ENCODE results near the gene PRDM12. TPM values are rescaled to one million over a fixed set of nuclear protein-coding genes. Genes with fewer than 3 reads are reported as not detected.
A peak's percentile ranks its signal among the peaks of the same experiment; 100 is the strongest.

The PRDM12 gene
- total and polyA plus RNA-seq, 2 donors (not counting 1 experiment from before 2014, with no cell fraction given), result not detected

GRCh38 chr9:130712564-130713285, 48.3 kb downstream of the PRDM12 start:
- H3K27ac Mint-ChIP-seq, result peak overlapping the region; percentile 95
- intact Hi-C loops (cut with micrococcal nuclease), result loop anchor here (1.0 to 5.0 kb wide), 2 partner anchors 19 to 415 kb away; partner anchors contain the start of genes EXOSC2 and NUP214
- Histone ChIP-seq H4K20me1 (ENCODE audit: control insufficient read depth, insufficient read depth, low read length, poor library complexity, severe bottlenecking) (peaks cover 17% of the 10 kb centered on the region), H3K4me1 (ENCODE audit: control insufficient read depth in 2 of 2, insufficient read depth in 2 of 2, low read length in 2 of 2) (peaks cover 24 to 33% of the 10 kb centered on the region in 2 donors), H3K4me3 (ENCODE audit: control extremely low read depth in 1 of 5, extremely low read depth in 1 of 5, insufficient read depth in 1 of 5, low read depth in 2 of 5, low read length in 4 of 5) (peak overlapping the region; percentile 53 to 94 (median 88)), H3K9me3 (ENCODE audit: control extremely low read depth in 1 of 3, control insufficient read depth in 2 of 3, insufficient read depth in 1 of 3, low read length in 2 of 3) (no peaks in the 10 kb centered on the region), H3K9ac (ENCODE audit: low read length) (peak overlapping the region; percentile 92), H3K27ac (ENCODE audit: low read length in 2 of 2) (peak overlapping the region; percentile 92 to 98), H3K79me2 (ENCODE audit: control insufficient read depth, insufficient read depth, low read length) (peaks cover 49% of the 10 kb centered on the region), H3K27me3 (replicated peaks in 1 of 4; ENCODE audit: control extremely low read depth in 1 of 4, control insufficient read depth in 3 of 4, insufficient read depth in 4 of 4, low read length in 3 of 4) (no peaks in the 10 kb centered on the region), H3K4me2 (replicated peaks; ENCODE audit: low read depth, low read length, poor library complexity, severe bottlenecking) (peak overlapping the region; percentile 84), H2AFZ (ENCODE audit: insufficient read depth, low read depth, low read length, poor library complexity, severe bottlenecking) (peak overlapping the region; percentile 89), H3K36me3 (replicated peaks in 1 of 2; ENCODE audit: control extremely low read depth in 1 of 2, control insufficient read depth in 1 of 2, extremely low read depth in 1 of 2, insufficient read depth in 2 of 2, low read length in 1 of 2) (no peaks in the 10 kb centered on the region)
- no peaks in the 10 kb centered on the region for H3K9me3 Mint-ChIP-seq (ENCODE audit: insufficient read depth)
- peak; percentile 97 for DNase-seq
- ATAC-seq (ENCODE audit: low read depth), result peak; percentile 97
- TF ChIP-seq, protein P1, sequence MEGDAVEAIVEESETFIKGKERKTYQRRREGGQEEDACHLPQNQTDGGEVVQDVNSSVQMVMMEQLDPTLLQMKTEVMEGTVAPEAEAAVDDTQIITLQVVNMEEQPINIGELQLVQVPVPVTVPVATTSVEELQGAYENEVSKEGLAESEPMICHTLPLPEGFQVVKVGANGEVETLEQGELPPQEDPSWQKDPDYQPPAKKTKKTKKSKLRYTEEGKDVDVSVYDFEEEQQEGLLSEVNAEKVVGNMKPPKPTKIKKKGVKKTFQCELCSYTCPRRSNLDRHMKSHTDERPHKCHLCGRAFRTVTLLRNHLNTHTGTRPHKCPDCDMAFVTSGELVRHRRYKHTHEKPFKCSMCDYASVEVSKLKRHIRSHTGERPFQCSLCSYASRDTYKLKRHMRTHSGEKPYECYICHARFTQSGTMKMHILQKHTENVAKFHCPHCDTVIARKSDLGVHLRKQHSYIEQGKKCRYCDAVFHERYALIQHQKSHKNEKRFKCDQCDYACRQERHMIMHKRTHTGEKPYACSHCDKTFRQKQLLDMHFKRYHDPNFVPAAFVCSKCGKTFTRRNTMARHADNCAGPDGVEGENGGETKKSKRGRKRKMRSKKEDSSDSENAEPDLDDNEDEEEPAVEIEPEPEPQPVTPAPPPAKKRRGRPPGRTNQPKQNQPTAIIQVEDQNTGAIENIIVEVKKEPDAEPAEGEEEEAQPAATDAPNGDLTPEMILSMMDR (IDR thresholded peaks at IDR 0.05), result no peak
- no peak for TF ChIP-seq EZH2 (IDR thresholded peaks at IDR 0.05; ENCODE audit: borderline replicate concordance, insufficient read depth, low read depth, low read length, poor library complexity, severe bottlenecking)
- POLR2A ChIA-PET, result interaction anchor here (0.5 kb wide), 1 partner anchor 9 kb away, joined by 4 read pairs; no protein-coding TSS in a partner anchor
- H3K4me1 Mint-ChIP-seq, result peaks cover 33% of the 10 kb centered on the region
- H3K27me3 Mint-ChIP-seq, result no peaks in the 10 kb centered on the region
- peak overlapping the region; percentile 92 for H3K4me3 Mint-ChIP-seq
- under 1% methylated on average over 60 of the region's 68 CpGs for WGBS (ENCODE audit: insufficient coverage)
- CTCF ChIA-PET, result interaction anchor here (1.3 to 3.3 kb wide), 2 partner anchors 12 to 28 kb away, joined by 3 to 18 read pairs; no protein-coding TSS in a partner anchor
